HepG2 (cell line): ENCODE measurements around the gene HAO2. TPM values are rescaled to one million over a fixed set of nuclear protein-coding genes. Genes with fewer than 3 reads are reported as not detected.

Source experiments
- ATAC-seq: fragments of 200-7000 bp; cut with Tn5 transposase; 3 replicates; pipeline ENCODE4 v1.9.1; 2020; ENCODE audit warnings: mild to moderate bottlenecking, moderate library complexity
- BruUV-seq: library from RNA; stranded (reverse); fragments of 400-500 nt; replicated peaks from 2 replicates; lab custom pipeline; 2021; lab: Mats Ljungman, UMichigan
- CTCF ChIA-PET: fragments of 300-600 bp; formaldehyde crosslinking; extraction: SDS; loops from one replicate; lab custom pipeline; 2021; ENCODE audit warnings: low total read pairs, inconsistent platforms, low intra/inter-chr PET ratio; lab: Yijun Ruan, JAX
- POLR2A ChIA-PET: fragments of 350-600 bp; sonication (Branson Sonifier 250); formaldehyde crosslinking; loops from one replicate; lab custom pipeline; 2020; ENCODE audit warnings: antibody characterized with exemption, inconsistent platforms; lab: Yijun Ruan, JAX
- DNase-seq: peaks from one replicate; pipeline ENCODE4 v3.0.0-alpha.2; 2015; ENCODE audit warnings: low spot score
- FAIRE-seq: peaks from 3 replicates; lab custom pipeline; 2011; peaks lifted over from hg19 to GRCh38; lab: Jason Lieb, UNC
- H2AFZ ChIP-seq: one replicate; pipeline ENCODE4 v1.6.1; 2011; ENCODE audit warnings: low read length, inconsistent platforms
- H3K27ac ChIP-seq: fragments of 300-600 bp; 3 replicates; pipeline ENCODE4 v1.8.0; 2011; ENCODE audit warnings: mixed run types, mild to moderate bottlenecking, mixed read lengths, low read length, inconsistent platforms; ENCODE audit not compliant: insufficient read depth; ENCODE audit errors: extremely low read length
- H3K27me3 ChIP-seq, 2 experiments: fragments of 200-600 bp in 1 of 2; 2 replicates in 1 of 2; 3 replicates in 1 of 2; pipeline versions ENCODE4 v1.6.0 to v1.8.0; 2011; ENCODE audit warnings: low read length in 2 of 2, mild to moderate bottlenecking in 2 of 2, moderate library complexity in 2 of 2, inconsistent platforms in 1 of 2; ENCODE audit not compliant: insufficient read depth in 2 of 2, control insufficient read depth in 1 of 2
- H3K36me3 ChIP-seq, 2 experiments: fragments of 200-600 bp in 1 of 2; replicated peaks in 1 of 2; 2 replicates in 1 of 2; 3 replicates in 1 of 2; pipeline versions ENCODE4 v1.5.1 to v1.8.0; 2011; ENCODE audit warnings: low read length in 2 of 2, inconsistent platforms in 1 of 2; ENCODE audit not compliant: insufficient read depth in 2 of 2, control insufficient read depth in 1 of 2
- H3K4me1 ChIP-seq: 2 replicates; pipeline ENCODE4 v1.5.1; 2012; ENCODE audit warnings: low read length, inconsistent platforms; ENCODE audit not compliant: insufficient read depth
- H3K4me2 ChIP-seq: 2 replicates; pipeline ENCODE4 v1.6.0; 2011; ENCODE audit warnings: low read depth, low read length, inconsistent platforms
- H3K4me3 ChIP-seq, 3 experiments: fragments of 200-600 bp in 1 of 3; sonication (generic), shearing (Covaris generic) in 1 of 3; replicated peaks in 1 of 3; 2 replicates each; pipeline ENCODE4 v1.5.1; 2011 to 2016; ENCODE audit warnings: low read length in 3 of 3, inconsistent platforms in 2 of 3, low read depth in 2 of 3, mild to moderate bottlenecking in 2 of 3, control low read depth in 1 of 3, mixed read lengths in 1 of 3; ENCODE audit not compliant: insufficient read depth in 1 of 3
- H3K79me2 ChIP-seq: one replicate; pipeline ENCODE4 v1.6.1; 2011; ENCODE audit warnings: low read length, inconsistent platforms; ENCODE audit not compliant: insufficient read depth
- H3K9ac ChIP-seq: 2 replicates; pipeline ENCODE4 v1.6.0; 2011; ENCODE audit warnings: mild to moderate bottlenecking, low read depth, low read length, inconsistent platforms; ENCODE audit not compliant: insufficient read depth
- H3K9me3 ChIP-seq: 2 replicates; pipeline ENCODE4 v1.5.1; 2012; ENCODE audit warnings: mild to moderate bottlenecking, low read length
- H4K20me1 ChIP-seq: 2 replicates; pipeline ENCODE4 v1.6.0; 2011; ENCODE audit warnings: inconsistent platforms, mild to moderate bottlenecking, low read length, moderate library complexity; ENCODE audit not compliant: insufficient read depth
- CCDC6 ChIP-seq: sonication (generic); formaldehyde crosslinking; IDR thresholded peaks from 2 replicates; pipeline ENCODE4 v1.8.1; 2022; ENCODE audit warnings: mild to moderate bottlenecking, missing genetic modification reagents, moderate library complexity
- HOXD1 ChIP-seq: sonication (generic); formaldehyde crosslinking; IDR thresholded peaks from 2 replicates; pipeline ENCODE4 v1.5.0; 2020; ENCODE audit warnings: missing genetic modification reagents
- SIX4 ChIP-seq: sonication (generic); formaldehyde crosslinking; IDR thresholded peaks from 2 replicates; pipeline ENCODE4 v1.4.0; 2020; ENCODE audit warnings: missing genetic modification reagents
- SRY ChIP-seq: sonication (generic); formaldehyde crosslinking; IDR thresholded peaks from 2 replicates; pipeline ENCODE4 v1.8.0; 2022; ENCODE audit warnings: mild to moderate bottlenecking, missing genetic modification reagents
- ZFP41 ChIP-seq: sonication (generic); formaldehyde crosslinking; IDR thresholded peaks from 2 replicates; pipeline ENCODE4 v1.4.0; 2020; ENCODE audit warnings: mild to moderate bottlenecking, missing genetic modification reagents, borderline replicate concordance
- ZNF24 ChIP-seq: fragments of 450-650 bp; IDR thresholded peaks from 2 replicates; pipeline ENCODE4 v1.6.1; 2017; ENCODE audit warnings: antibody characterized with exemption, mild to moderate bottlenecking
- ZNF407 ChIP-seq: sonication (generic); formaldehyde crosslinking; IDR thresholded peaks from one replicate; pipeline ENCODE4 v1.5.1; 2020; ENCODE audit warnings: mild to moderate bottlenecking, missing genetic modification reagents; ENCODE audit errors: not compliant biosample characterization
- ZNF432 ChIP-seq: sonication (generic); formaldehyde crosslinking; IDR thresholded peaks from 2 replicates; pipeline ENCODE4 v1.5.0; 2020; ENCODE audit warnings: missing genetic modification reagents, mild to moderate bottlenecking, borderline replicate concordance
- ZNF768 ChIP-seq: sonication (generic); formaldehyde crosslinking; IDR thresholded peaks from 2 replicates; pipeline ENCODE4 v1.4.0; 2020; ENCODE audit warnings: missing genetic modification reagents
- WGBS: methylation state at CpG from one replicate; pipeline ENCODE4 v1.1.6; 2017; ENCODE audit warnings: low lambda C conversion rate; 5-methylcytosine and 5-hydroxymethylcytosine counted together
- in situ Hi-C: cut with HindIII; loops from 2 replicates; pipeline ENCODE4 v1.10.0; 2017; ENCODE audit warnings: low pct_unique_long_range_greater_than_20kb; ENCODE audit not compliant: extremely low pct_ligation_motif_present
- intact Hi-C: fragments of 100-400 bp; cut with micrococcal nuclease; formaldehyde crosslinking; loops from one replicate; pipeline ENCODE4 v1.10.0; 2022; ENCODE audit not compliant: unreplicated experiment
- polyA plus RNA-seq, 8 experiments: library from polyadenylated mRNA; depleted of rRNA in 3 of 8; stranded (reverse) in 7 of 8; unstranded in 1 of 8; fragments of >200 nt; fragmentation: Illumina TruSeq in 4 of 8; extraction: Trizol in 4 of 8; gene quantifications; 2 replicates each; pipeline versions ENCODE4 v1.2.1 to v1.2.3, GENCODE V29; 2011 to 2016; ENCODE audit warnings: low read depth in 4 of 8, missing spikeins in 1 of 8, mixed read lengths in 1 of 8; ENCODE audit not compliant: insufficient read depth in 1 of 8
- total RNA-seq, 5 experiments: library from RNA; depleted of rRNA; stranded (reverse); fragments of >200 nt; fragmentation: Illumina TruSeq; extraction: Trizol; gene quantifications; 2 replicates each; pipeline ENCODE4 v1.2.3, GENCODE V29; 2016; ENCODE audit warnings: low read depth in 1 of 5

Gene HAO2
- total and polyA plus RNA-seq, 2 of the 13 experiments (the other 11 are each of a cell fraction or from before 2014, with no cell fraction given): 0.05 to 0.09 TPM

GRCh38 chr1:119347858-119348257 is 20.7 kb upstream of the HAO2 start:
- Histone ChIP-seq H3K27me3 (no peaks in the 10 kb centered on the region), H3K4me3 (no peak overlapping the region), H3K9me3 (peaks cover 8% of the 10 kb centered on the region; the same call in 1 of the 2 replicates), H3K27ac (no peak overlapping the region), H2AFZ (no peak overlapping the region), H4K20me1 (no peaks in the 10 kb centered on the region), H3K79me2 (no peaks in the 10 kb centered on the region), H3K4me1 (peaks cover 70% of the 10 kb centered on the region), H3K4me2 (no peak overlapping the region), H3K9ac (no peak overlapping the region), H3K36me3 (no peaks in the 10 kb centered on the region)
- ATAC-seq: no peak
- FAIRE-seq: no peak
- intact Hi-C loops: no loop called here
- no peak for DNase-seq
- no TSS peak for BruUV-seq
- 70% methylated on average over 1 of the region's 1 CpG for WGBS
- ChIA-PET CTCF (no interaction called here), POLR2A (no interaction called here)
- in situ Hi-C loops: no loop called here
- no peak for TF ChIP-seq ZNF432 (CRISPR knock-in tag)
- no peak for TF ChIP-seq SRY (CRISPR knock-in tag)
- no peak for TF ChIP-seq ZNF407 (CRISPR knock-in tag)
- TF ChIP-seq HOXD1 (CRISPR knock-in tag): no peak
- TF ChIP-seq ZFP41 (CRISPR knock-in tag): no peak
- no peak for TF ChIP-seq ZNF24
- TF ChIP-seq ZNF768 (CRISPR knock-in tag): no peak
- TF ChIP-seq CCDC6: no peak
- no peak for TF ChIP-seq SIX4
